H1 (cell line): ENCODE results near the gene CHAT. TPM values are rescaled to one million over a fixed set of nuclear protein-coding genes. Genes with fewer than 3 reads are reported as not detected.

ENCODE experiments used
- CTCF ChIA-PET: fragments of 300-600 bp; sonication (Branson Sonifier 250); formaldehyde crosslinking; loops from one replicate; lab custom pipeline; 2021; ENCODE audit not compliant: partially characterized antibody; lab: Charles Lee
- POLR2A ChIA-PET: fragments of 300-600 bp; sonication (Branson Sonifier 250); formaldehyde crosslinking; loops from one replicate; lab custom pipeline; 2021; ENCODE audit warnings: inconsistent platforms; ENCODE audit not compliant: partially characterized antibody; lab: Charles Lee
- DNase-seq, 2 experiments: peaks; one replicate each; pipeline versions ENCODE4 v3.0.0 to v3.0.0-alpha.2; 2010 to 2022; ENCODE audit warnings: low spot score in 2 of 2, low read depth in 1 of 2, mixed read lengths in 1 of 2
- FAIRE-seq: peaks from 2 replicates; lab custom pipeline; 2011; peaks lifted over from hg19 to GRCh38; lab: Jason Lieb, UNC
- H2AFZ ChIP-seq: 2 replicates; pipeline ENCODE4 v1.8.1; 2012; ENCODE audit warnings: low read length, inconsistent platforms
- H2AK5ac ChIP-seq: 2 replicates; pipeline ENCODE4 v1.6.1; 2013; ENCODE audit warnings: low read depth, low read length
- H2BK120ac ChIP-seq: replicated peaks from 2 replicates; pipeline ENCODE3; 2013; ENCODE audit warnings: low read depth, low read length, inconsistent platforms
- H2BK12ac ChIP-seq: 2 replicates; pipeline ENCODE4 v1.6.1; 2013; ENCODE audit warnings: low read depth, low read length
- H2BK15ac ChIP-seq: 2 replicates; pipeline ENCODE4 v1.6.1; 2013; ENCODE audit warnings: low read length
- H2BK20ac ChIP-seq: 2 replicates; pipeline ENCODE4 v1.6.1; 2013; ENCODE audit warnings: low read length
- H2BK5ac ChIP-seq: 2 replicates; pipeline ENCODE4 v1.6.1; 2013; ENCODE audit warnings: low read depth, low read length
- H3K14ac ChIP-seq: 2 replicates; pipeline ENCODE4 v1.6.1; 2013; ENCODE audit warnings: inconsistent platforms; ENCODE audit not compliant: insufficient read length
- H3K18ac ChIP-seq: 2 replicates; pipeline ENCODE4 v1.6.1; 2013; ENCODE audit warnings: low read length; ENCODE audit errors: extremely low read depth
- H3K23ac ChIP-seq: 2 replicates; pipeline ENCODE4 v1.6.1; 2013; ENCODE audit warnings: inconsistent platforms; ENCODE audit not compliant: insufficient read length
- H3K23me2 ChIP-seq: 2 replicates; pipeline ENCODE4 v1.6.1; 2013; ENCODE audit warnings: low read depth, low read length
- H3K27ac ChIP-seq: 2 replicates; pipeline ENCODE4 v1.6.1; 2011; ENCODE audit warnings: low read depth, low read length, inconsistent platforms
- H3K27me3 ChIP-seq, 4 experiments: replicated peaks in 1 of 4; 1 replicate in 1 of 4; 2 replicates in 3 of 4; pipeline versions ENCODE4 v1.6.1 to v1.8.1; 2011 to 2013; ENCODE audit warnings: low read length in 3 of 4, mild to moderate bottlenecking in 3 of 4, inconsistent platforms in 2 of 4, mixed read lengths in 2 of 4, moderate library complexity in 1 of 4; ENCODE audit not compliant: control insufficient read depth in 3 of 4, insufficient read depth in 3 of 4; ENCODE audit errors: extremely low read depth in 1 of 4
- H3K36me3 ChIP-seq, 4 experiments: 2 replicates each; pipeline versions ENCODE4 v1.6.1 to v1.8.1; 2011 to 2013; ENCODE audit warnings: mild to moderate bottlenecking in 4 of 4, low read length in 3 of 4, moderate library complexity in 2 of 4, control low read depth in 1 of 4, inconsistent platforms in 1 of 4; ENCODE audit not compliant: insufficient read depth in 4 of 4, control insufficient read depth in 2 of 4
- H3K4ac ChIP-seq: replicated peaks from 2 replicates; pipeline ENCODE3; 2013; ENCODE audit warnings: low read length, low read depth, mixed read lengths, inconsistent platforms; ENCODE audit not compliant: insufficient read length
- H3K4me1 ChIP-seq, 4 experiments: replicated peaks in 1 of 4; 1 replicate in 1 of 4; 2 replicates in 3 of 4; pipeline versions ENCODE4 v1.6.1 to v1.8.1; 2011 to 2013; ENCODE audit warnings: low read length in 3 of 4, inconsistent platforms in 2 of 4, mixed read lengths in 1 of 4; ENCODE audit not compliant: insufficient read depth in 4 of 4, control insufficient read depth in 3 of 4
- H3K4me2 ChIP-seq, 2 experiments: 2 replicates each; pipeline versions ENCODE4 v1.6.1 to v1.8.1; 2011 to 2013; ENCODE audit warnings: low read depth in 2 of 2, low read length in 2 of 2, control low read depth in 1 of 2, inconsistent platforms in 1 of 2, mild to moderate bottlenecking in 1 of 2; ENCODE audit not compliant: insufficient read depth in 1 of 2
- H3K4me3 ChIP-seq, 4 experiments: fragments of 200-600, 300-600 bp in 1 of 4; sonication (generic), shearing (Covaris generic), sonication (Bioruptor Twin) in 1 of 4; 2 replicates each; pipeline versions ENCODE4 v1.5.1 to v1.8.1; 2011 to 2016; ENCODE audit warnings: low read length in 4 of 4, low read depth in 3 of 4, control low read depth in 2 of 4, inconsistent platforms in 2 of 4, mild to moderate bottlenecking in 2 of 4, mixed read lengths in 1 of 4, moderate library complexity in 1 of 4; ENCODE audit not compliant: insufficient read depth in 2 of 4; ENCODE audit errors: extremely low read depth in 1 of 4
- H3K56ac ChIP-seq: replicated peaks from 2 replicates; pipeline ENCODE3; 2013; ENCODE audit warnings: low read depth, mild to moderate bottlenecking, mixed read lengths, low read length, inconsistent platforms; ENCODE audit not compliant: insufficient read length
- H3K79me1 ChIP-seq: 2 replicates; pipeline ENCODE4 v1.6.1; 2013; ENCODE audit warnings: low read depth, low read length, control low read depth
- H3K79me2 ChIP-seq, 2 experiments: 2 replicates each; pipeline versions ENCODE4 v1.6.1 to v1.8.1; 2012 to 2013; ENCODE audit warnings: low read length in 2 of 2, mild to moderate bottlenecking in 2 of 2, inconsistent platforms in 1 of 2; ENCODE audit not compliant: insufficient read depth in 2 of 2, control insufficient read depth in 1 of 2
- H3K9ac ChIP-seq, 4 experiments: replicated peaks in 1 of 4; 1 replicate in 1 of 4; 2 replicates in 3 of 4; pipeline versions ENCODE4 v1.6.1 to v1.8.1; 2011 to 2013; ENCODE audit warnings: low read depth in 3 of 4, low read length in 3 of 4, control low read depth in 2 of 4, mild to moderate bottlenecking in 2 of 4, moderate library complexity in 2 of 4, inconsistent platforms in 1 of 4; ENCODE audit errors: extremely low read depth in 1 of 4
- H3K9me3 ChIP-seq, 2 experiments: 2 replicates each; pipeline versions ENCODE4 v1.6.1 to v1.8.1; 2012 to 2013; ENCODE audit warnings: mild to moderate bottlenecking in 2 of 2, moderate library complexity in 2 of 2, control low read depth in 1 of 2, inconsistent platforms in 1 of 2, low read depth in 1 of 2, low read length in 1 of 2, mixed read lengths in 1 of 2; ENCODE audit not compliant: insufficient read depth in 2 of 2
- H4K20me1 ChIP-seq, 2 experiments: replicated peaks in 1 of 2; 2 replicates each; pipeline versions ENCODE3 to v1.8.1; 2011 to 2013; ENCODE audit warnings: inconsistent platforms in 2 of 2, low read length in 2 of 2, mild to moderate bottlenecking in 1 of 2; ENCODE audit not compliant: insufficient read depth in 2 of 2, control insufficient read depth in 1 of 2
- H4K5ac ChIP-seq: 2 replicates; pipeline ENCODE4 v1.6.1; 2013; ENCODE audit warnings: low read length, low read depth, mixed read lengths, inconsistent platforms; ENCODE audit not compliant: insufficient read length
- H4K8ac ChIP-seq: 2 replicates; pipeline ENCODE4 v1.8.0; 2013; ENCODE audit warnings: mild to moderate bottlenecking, moderate library complexity, low read length, inconsistent platforms; ENCODE audit not compliant: insufficient read depth; ENCODE audit errors: extremely low read depth
- H4K91ac ChIP-seq: replicated peaks from 2 replicates; pipeline ENCODE3; 2013; ENCODE audit warnings: low read length, mixed read lengths, inconsistent platforms; ENCODE audit not compliant: insufficient read length
- ATF2 ChIP-seq: IDR thresholded peaks from 2 replicates; pipeline ENCODE4 v1.6.1; 2012; ENCODE audit warnings: low read length, inconsistent platforms
- BACH1 ChIP-seq: IDR thresholded peaks from 2 replicates; pipeline ENCODE4 v1.6.1; 2012; ENCODE audit warnings: low read length, improper control_type of control experiment
- CBX5 ChIP-seq: fragments of 300-800, 300-1000 bp; sonication (generic); IDR thresholded peaks from 2 replicates; pipeline ENCODE4 v1.7.1; 2016; ENCODE audit warnings: antibody characterized with exemption, low read length, low read depth
- HDAC2 ChIP-seq, 2 experiments: fragments of 300-600 bp in 1 of 2; sonication (generic) in 1 of 2; IDR thresholded peaks; 2 replicates each; pipeline ENCODE4 v1.6.1; 2011 to 2012; ENCODE audit warnings: low read depth in 2 of 2, low read length in 2 of 2, mild to moderate bottlenecking in 2 of 2, moderate library complexity in 2 of 2, borderline replicate concordance in 1 of 2, inconsistent platforms in 1 of 2
- JUND ChIP-seq: IDR thresholded peaks from 2 replicates; pipeline ENCODE4 v1.6.1; 2011; ENCODE audit warnings: mild to moderate bottlenecking, improper control_type of control experiment, low read length
- KDM5A ChIP-seq: fragments of 200-600 bp; IDR thresholded peaks from 2 replicates; pipeline ENCODE4 v1.7.1; 2012; ENCODE audit warnings: mild to moderate bottlenecking, low read length, inconsistent platforms, mixed read lengths
- PHF8 ChIP-seq: fragments of 200-600 bp; sonication (generic); conservative IDR thresholded peaks from 2 replicates; pipeline ENCODE4 v1.7.1; 2012; ENCODE audit warnings: low read depth, mild to moderate bottlenecking, inconsistent platforms, low read length, moderate library complexity
- RXRA ChIP-seq: IDR thresholded peaks from 2 replicates; pipeline ENCODE4 v1.6.1; 2011; ENCODE audit warnings: low read depth, mild to moderate bottlenecking, low read length, moderate library complexity; ENCODE audit not compliant: insufficient read depth
- SIRT6 ChIP-seq: IDR thresholded peaks from one replicate; pipeline ENCODE4 v1.7.1; 2012; ENCODE audit warnings: low read length, inconsistent platforms
- SIX5 ChIP-seq: IDR thresholded peaks from 2 replicates; pipeline ENCODE4 v1.6.1; 2011; ENCODE audit warnings: mild to moderate bottlenecking, low read depth, low read length
- SP4 ChIP-seq: IDR thresholded peaks from 2 replicates; pipeline ENCODE4 v1.6.1; 2012; ENCODE audit warnings: low read length, inconsistent platforms
- TAF7 ChIP-seq: optimal IDR thresholded peaks from 2 replicates; pipeline ENCODE3; 2011; ENCODE audit warnings: low read depth, mild to moderate bottlenecking, inconsistent platforms, low read length, moderate library complexity, borderline replicate concordance
- TBP ChIP-seq: IDR thresholded peaks from 2 replicates; pipeline ENCODE4 v1.6.1; 2011; ENCODE audit warnings: low read depth, low read length, improper control_type of control experiment
- WGBS, 2 experiments: shearing (Covaris generic) in 1 of 2; methylation state at CpG; one replicate each; pipeline versions ENCODE4 v1.1.6 to v1.1.7; 2013 to 2015; ENCODE audit warnings: low lambda C conversion rate in 2 of 2, mixed read lengths in 2 of 2, inconsistent platforms in 1 of 2, low coverage in 1 of 2, missing lambda C conversion rate in 1 of 2; ENCODE audit not compliant: insufficient replicate concordance in 2 of 2, insufficient coverage in 1 of 2, insufficient read length in 1 of 2; ENCODE audit errors: extremely low coverage in 1 of 2, missing lambda C conversion rate in 1 of 2; 5-methylcytosine and 5-hydroxymethylcytosine counted together
- polyA plus RNA-seq, 7 experiments: library from polyadenylated mRNA; depleted of rRNA in 3 of 7; stranded (reverse) in 5 of 7; unstranded in 2 of 7; fragments of >200 nt in 5 of 7; fragments of 200-250 nt in 2 of 7; gene quantifications; 1 replicate in 5 of 7; 2 replicates in 1 of 7; 4 replicates in 1 of 7; pipeline versions ENCODE4 v1.2.1 to v1.2.3, GENCODE V29; 2011 to 2013; ENCODE audit warnings: missing spikeins in 2 of 7, mixed read lengths in 2 of 7
- total RNA-seq: library from RNA; stranded (reverse); fragmentation: NEBNext Ultra II Directional; extraction: Animal tissue kit (Norgen Biotek cat#: 25700); gene quantifications from 2 replicates; pipeline ENCODE4 v1.2.1, GENCODE V29; 2021

Gene CHAT
- total and polyA plus RNA-seq, 2 of the 8 experiments (the other 6 are each of a cell fraction or from before 2014, with no cell fraction given), result not detected

- Histone ChIP-seq H3K4me1 (peaks cover 0 to 8% (median under 1%) of the 10 kb centered on the region in 4 experiments; a peak in 1 of 7 replicates), H3K18ac (no peak overlapping the region), H2BK15ac (no peak overlapping the region), H3K36me3 (no peaks in the 10 kb centered on the region), H3K79me1 (no peaks in the 10 kb centered on the region), H3K4me2 (no peak overlapping the region), H3K9me3 (no peaks in the 10 kb centered on the region), H2BK5ac (no peak overlapping the region), H3K27me3 (peaks cover 0 to 4% (median 2%) of the 10 kb centered on the region in 4 experiments; a peak in 1 of 7 replicates), H3K23me2 (no peaks in the 10 kb centered on the region), H2AK5ac (no peak overlapping the region), H4K8ac (no peak overlapping the region), H2BK12ac (no peak overlapping the region), H3K4me3 (no peak overlapping the region), H4K91ac (no peak overlapping the region), H4K5ac (no peak overlapping the region), H2BK20ac (no peak overlapping the region), H2AFZ (no peak overlapping the region), H3K23ac (no peak overlapping the region), H3K79me2 (no peaks in the 10 kb centered on the region), H3K9ac (no peak overlapping the region), H3K14ac (no peak overlapping the region), H3K4ac (no peak overlapping the region), H3K56ac (no peak overlapping the region), H4K20me1 (no peaks in the 10 kb centered on the region), H2BK120ac (no peak overlapping the region), H3K27ac (no peak overlapping the region)
- CTCF ChIA-PET, result interaction anchor here (0.7 to 1.6 kb wide), 3 partner anchors 12 to 71 kb away, joined by 3 to 5 read pairs (median 3); no protein-coding TSS in a partner anchor
- FAIRE-seq (no peak), DNase-seq (peak in 1 of 2 experiments; percentile 29)
- POLR2A ChIA-PET, result no interaction called here
- WGBS, 2 experiments, result 88% methylated on average over 4 of the region's 4 CpGs; no CpG with 5 or more reads in 1 of the 2 experiments
- TF ChIP-seq CBX5, result no peak
- TF ChIP-seq TBP, result no peak
- TF ChIP-seq ATF2, result no peak
- TF ChIP-seq SIRT6, result no peak
- no peak for TF ChIP-seq HDAC2 (IDR thresholded peaks at IDR 0.05; ENCODE audit: borderline replicate concordance in 1 of 2, low read depth in 2 of 2, low read length in 2 of 2)
- TF ChIP-seq SP4, result no peak
- no peak for TF ChIP-seq TAF7
- TF ChIP-seq BACH1, result no peak
- TF ChIP-seq PHF8, result no peak
- no peak for TF ChIP-seq KDM5A
- no peak for TF ChIP-seq JUND
- TF ChIP-seq SIX5, result no peak
- TF ChIP-seq RXRA, result no peak
Measured at GRCh38 chr10:49664842-49665355, 51.1 kb downstream of the CHAT start.
